ENCODE measurements around the gene FHIP1B.

DNA sequence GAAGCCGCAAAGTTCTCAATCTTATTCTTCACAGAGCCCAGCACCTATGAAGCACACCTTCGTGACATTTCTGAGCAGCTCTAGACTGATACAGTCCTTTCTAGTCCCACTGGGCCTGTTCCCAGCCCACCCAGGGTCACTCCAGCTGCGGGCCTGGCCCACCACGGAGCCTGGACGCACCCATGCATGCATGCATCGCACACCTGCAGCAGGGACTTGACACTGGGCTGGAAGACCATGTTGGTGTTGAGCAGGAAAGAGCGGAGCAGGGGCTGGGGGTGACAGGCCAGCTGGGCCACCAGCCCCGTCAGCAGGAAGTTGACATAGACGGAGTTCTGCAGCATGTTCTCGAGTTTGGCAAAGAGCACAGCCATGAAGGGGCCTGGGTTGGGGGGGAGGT is 19.9 kb downstream of the FHIP1B start:
- TF ChIP-seq, protein P1, sequence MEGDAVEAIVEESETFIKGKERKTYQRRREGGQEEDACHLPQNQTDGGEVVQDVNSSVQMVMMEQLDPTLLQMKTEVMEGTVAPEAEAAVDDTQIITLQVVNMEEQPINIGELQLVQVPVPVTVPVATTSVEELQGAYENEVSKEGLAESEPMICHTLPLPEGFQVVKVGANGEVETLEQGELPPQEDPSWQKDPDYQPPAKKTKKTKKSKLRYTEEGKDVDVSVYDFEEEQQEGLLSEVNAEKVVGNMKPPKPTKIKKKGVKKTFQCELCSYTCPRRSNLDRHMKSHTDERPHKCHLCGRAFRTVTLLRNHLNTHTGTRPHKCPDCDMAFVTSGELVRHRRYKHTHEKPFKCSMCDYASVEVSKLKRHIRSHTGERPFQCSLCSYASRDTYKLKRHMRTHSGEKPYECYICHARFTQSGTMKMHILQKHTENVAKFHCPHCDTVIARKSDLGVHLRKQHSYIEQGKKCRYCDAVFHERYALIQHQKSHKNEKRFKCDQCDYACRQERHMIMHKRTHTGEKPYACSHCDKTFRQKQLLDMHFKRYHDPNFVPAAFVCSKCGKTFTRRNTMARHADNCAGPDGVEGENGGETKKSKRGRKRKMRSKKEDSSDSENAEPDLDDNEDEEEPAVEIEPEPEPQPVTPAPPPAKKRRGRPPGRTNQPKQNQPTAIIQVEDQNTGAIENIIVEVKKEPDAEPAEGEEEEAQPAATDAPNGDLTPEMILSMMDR (IDR thresholded peaks at IDR 0.05; ENCODE audit: low read depth, low read length, missing input control): no peak
- TF ChIP-seq RXRA (IDR thresholded peaks at IDR 0.05) (no peak), TAF1 (conservative IDR thresholded peaks at IDR 0.05) (no peak), RAD21 (IDR thresholded peaks at IDR 0.05) (no peak), YY1 (IDR thresholded peaks at IDR 0.05) (no peak)
- TF ChIP-seq, protein P2, sequence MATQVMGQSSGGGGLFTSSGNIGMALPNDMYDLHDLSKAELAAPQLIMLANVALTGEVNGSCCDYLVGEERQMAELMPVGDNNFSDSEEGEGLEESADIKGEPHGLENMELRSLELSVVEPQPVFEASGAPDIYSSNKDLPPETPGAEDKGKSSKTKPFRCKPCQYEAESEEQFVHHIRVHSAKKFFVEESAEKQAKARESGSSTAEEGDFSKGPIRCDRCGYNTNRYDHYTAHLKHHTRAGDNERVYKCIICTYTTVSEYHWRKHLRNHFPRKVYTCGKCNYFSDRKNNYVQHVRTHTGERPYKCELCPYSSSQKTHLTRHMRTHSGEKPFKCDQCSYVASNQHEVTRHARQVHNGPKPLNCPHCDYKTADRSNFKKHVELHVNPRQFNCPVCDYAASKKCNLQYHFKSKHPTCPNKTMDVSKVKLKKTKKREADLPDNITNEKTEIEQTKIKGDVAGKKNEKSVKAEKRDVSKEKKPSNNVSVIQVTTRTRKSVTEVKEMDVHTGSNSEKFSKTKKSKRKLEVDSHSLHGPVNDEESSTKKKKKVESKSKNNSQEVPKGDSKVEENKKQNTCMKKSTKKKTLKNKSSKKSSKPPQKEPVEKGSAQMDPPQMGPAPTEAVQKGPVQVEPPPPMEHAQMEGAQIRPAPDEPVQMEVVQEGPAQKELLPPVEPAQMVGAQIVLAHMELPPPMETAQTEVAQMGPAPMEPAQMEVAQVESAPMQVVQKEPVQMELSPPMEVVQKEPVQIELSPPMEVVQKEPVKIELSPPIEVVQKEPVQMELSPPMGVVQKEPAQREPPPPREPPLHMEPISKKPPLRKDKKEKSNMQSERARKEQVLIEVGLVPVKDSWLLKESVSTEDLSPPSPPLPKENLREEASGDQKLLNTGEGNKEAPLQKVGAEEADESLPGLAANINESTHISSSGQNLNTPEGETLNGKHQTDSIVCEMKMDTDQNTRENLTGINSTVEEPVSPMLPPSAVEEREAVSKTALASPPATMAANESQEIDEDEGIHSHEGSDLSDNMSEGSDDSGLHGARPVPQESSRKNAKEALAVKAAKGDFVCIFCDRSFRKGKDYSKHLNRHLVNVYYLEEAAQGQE (IDR thresholded peaks at IDR 0.05): no peak
